HepG2 (cell line): ENCODE data around the gene PPP2R5B. TPM values are rescaled to one million over a fixed set of nuclear protein-coding genes. Genes with fewer than 3 reads are reported as not detected.

ENCODE experiments used
- ATAC-seq: fragments of 200-7000 bp; cut with Tn5 transposase; 3 replicates; pipeline ENCODE4 v1.9.1; 2020; ENCODE audit warnings: mild to moderate bottlenecking, moderate library complexity
- BruUV-seq: library from RNA; stranded (reverse); fragments of 400-500 nt; replicated peaks from 2 replicates; lab custom pipeline; 2021; lab: Mats Ljungman, UMichigan
- CTCF ChIA-PET: fragments of 300-600 bp; formaldehyde crosslinking; extraction: SDS; loops from one replicate; lab custom pipeline; 2021; ENCODE audit warnings: low total read pairs, inconsistent platforms, low intra/inter-chr PET ratio; lab: Yijun Ruan, JAX
- POLR2A ChIA-PET: fragments of 350-600 bp; sonication (Branson Sonifier 250); formaldehyde crosslinking; loops from one replicate; lab custom pipeline; 2020; ENCODE audit warnings: antibody characterized with exemption, inconsistent platforms; lab: Yijun Ruan, JAX
- DNase-seq: peaks from one replicate; pipeline ENCODE4 v3.0.0-alpha.2; 2015; ENCODE audit warnings: low spot score
- FAIRE-seq: peaks from 3 replicates; lab custom pipeline; 2011; peaks lifted over from hg19 to GRCh38; lab: Jason Lieb, UNC
- H2AFZ ChIP-seq: one replicate; pipeline ENCODE4 v1.6.1; 2011; ENCODE audit warnings: low read length, inconsistent platforms
- H3K27ac ChIP-seq: fragments of 300-600 bp; 3 replicates; pipeline ENCODE4 v1.8.0; 2011; ENCODE audit warnings: mixed run types, mild to moderate bottlenecking, mixed read lengths, low read length, inconsistent platforms; ENCODE audit not compliant: insufficient read depth; ENCODE audit errors: extremely low read length
- H3K27me3 ChIP-seq, 2 experiments: fragments of 200-600 bp in 1 of 2; 2 replicates in 1 of 2; 3 replicates in 1 of 2; pipeline versions ENCODE4 v1.6.0 to v1.8.0; 2011; ENCODE audit warnings: low read length in 2 of 2, mild to moderate bottlenecking in 2 of 2, moderate library complexity in 2 of 2, inconsistent platforms in 1 of 2; ENCODE audit not compliant: insufficient read depth in 2 of 2, control insufficient read depth in 1 of 2
- H3K36me3 ChIP-seq, 2 experiments: fragments of 200-600 bp in 1 of 2; replicated peaks in 1 of 2; 2 replicates in 1 of 2; 3 replicates in 1 of 2; pipeline versions ENCODE4 v1.5.1 to v1.8.0; 2011; ENCODE audit warnings: low read length in 2 of 2, inconsistent platforms in 1 of 2; ENCODE audit not compliant: insufficient read depth in 2 of 2, control insufficient read depth in 1 of 2
- H3K4me1 ChIP-seq: 2 replicates; pipeline ENCODE4 v1.5.1; 2012; ENCODE audit warnings: low read length, inconsistent platforms; ENCODE audit not compliant: insufficient read depth
- H3K4me2 ChIP-seq: 2 replicates; pipeline ENCODE4 v1.6.0; 2011; ENCODE audit warnings: low read depth, low read length, inconsistent platforms
- H3K4me3 ChIP-seq, 3 experiments: fragments of 200-600 bp in 1 of 3; sonication (generic), shearing (Covaris generic) in 1 of 3; replicated peaks in 1 of 3; 2 replicates each; pipeline ENCODE4 v1.5.1; 2011 to 2016; ENCODE audit warnings: low read length in 3 of 3, inconsistent platforms in 2 of 3, low read depth in 2 of 3, mild to moderate bottlenecking in 2 of 3, control low read depth in 1 of 3, mixed read lengths in 1 of 3; ENCODE audit not compliant: insufficient read depth in 1 of 3
- H3K79me2 ChIP-seq: one replicate; pipeline ENCODE4 v1.6.1; 2011; ENCODE audit warnings: low read length, inconsistent platforms; ENCODE audit not compliant: insufficient read depth
- H3K9ac ChIP-seq: 2 replicates; pipeline ENCODE4 v1.6.0; 2011; ENCODE audit warnings: mild to moderate bottlenecking, low read depth, low read length, inconsistent platforms; ENCODE audit not compliant: insufficient read depth
- H3K9me3 ChIP-seq: 2 replicates; pipeline ENCODE4 v1.5.1; 2012; ENCODE audit warnings: mild to moderate bottlenecking, low read length
- H4K20me1 ChIP-seq: 2 replicates; pipeline ENCODE4 v1.6.0; 2011; ENCODE audit warnings: inconsistent platforms, mild to moderate bottlenecking, low read length, moderate library complexity; ENCODE audit not compliant: insufficient read depth
- GABPB1 ChIP-seq: IDR thresholded peaks from 2 replicates; pipeline ENCODE4 v1.6.1; 2016; ENCODE audit warnings: mild to moderate bottlenecking, missing genetic modification reagents, moderate library complexity, missing compliant biosample characterization
- HOXA7 ChIP-seq: sonication (generic); formaldehyde crosslinking; IDR thresholded peaks from 2 replicates; pipeline ENCODE4 v1.8.1; 2022; ENCODE audit warnings: mild to moderate bottlenecking, missing genetic modification reagents, moderate library complexity
- JARID2 ChIP-seq: sonication (generic); formaldehyde crosslinking; IDR thresholded peaks from 2 replicates; pipeline ENCODE4 v1.8.1; 2023; ENCODE audit warnings: missing genetic modification reagents, inconsistent platforms; ENCODE audit not compliant: insufficient replicate concordance
- KDM5A ChIP-seq: fragments of 200-600 bp; sonication (generic); IDR thresholded peaks from 2 replicates; pipeline ENCODE4 v1.7.0; 2018; ENCODE audit warnings: antibody characterized with exemption, mild to moderate bottlenecking, low read length, borderline replicate concordance
- NFKBIZ ChIP-seq: IDR thresholded peaks from 2 replicates; pipeline ENCODE4 v1.6.1; 2018; ENCODE audit warnings: missing genetic modification reagents, missing compliant biosample characterization
- PPARG ChIP-seq: conservative IDR thresholded peaks from 2 replicates; pipeline ENCODE4 v1.6.1; 2016; ENCODE audit warnings: missing biosample characterization, missing genetic modification reagents
- TAF1 ChIP-seq: sonication (generic); formaldehyde crosslinking; IDR thresholded peaks from 2 replicates; pipeline ENCODE4 v1.4.0; 2020; ENCODE audit warnings: missing genetic modification reagents
- TCF7L2 ChIP-seq: IDR thresholded peaks from 2 replicates; pipeline ENCODE4 v1.6.1; 2011; ENCODE audit warnings: mild to moderate bottlenecking, low read depth, low read length, moderate library complexity
- TEAD2 ChIP-seq: sonication (generic); formaldehyde crosslinking; IDR thresholded peaks from 2 replicates; pipeline ENCODE4 v1.9.0; 2021; ENCODE audit warnings: missing genetic modification reagents
- ZNF713 ChIP-seq: sonication (generic); formaldehyde crosslinking; IDR thresholded peaks from 2 replicates; pipeline ENCODE4 v1.4.0; 2020; ENCODE audit warnings: mild to moderate bottlenecking, missing genetic modification reagents
- ZNF749 ChIP-seq: sonication (generic); formaldehyde crosslinking; IDR thresholded peaks from 2 replicates; pipeline ENCODE4 v1.8.0; 2022; ENCODE audit warnings: mild to moderate bottlenecking, missing genetic modification reagents, moderate library complexity, borderline replicate concordance
- WGBS: methylation state at CpG from one replicate; pipeline ENCODE4 v1.1.6; 2017; ENCODE audit warnings: low lambda C conversion rate; 5-methylcytosine and 5-hydroxymethylcytosine counted together
- in situ Hi-C: cut with HindIII; loops from 2 replicates; pipeline ENCODE4 v1.10.0; 2017; ENCODE audit warnings: low pct_unique_long_range_greater_than_20kb; ENCODE audit not compliant: extremely low pct_ligation_motif_present
- intact Hi-C: fragments of 100-400 bp; cut with micrococcal nuclease; formaldehyde crosslinking; loops from one replicate; pipeline ENCODE4 v1.10.0; 2022; ENCODE audit not compliant: unreplicated experiment
- polyA plus RNA-seq, 8 experiments: library from polyadenylated mRNA; depleted of rRNA in 3 of 8; stranded (reverse) in 7 of 8; unstranded in 1 of 8; fragments of >200 nt; fragmentation: Illumina TruSeq in 4 of 8; extraction: Trizol in 4 of 8; gene quantifications; 2 replicates each; pipeline versions ENCODE4 v1.2.1 to v1.2.3, GENCODE V29; 2011 to 2016; ENCODE audit warnings: low read depth in 4 of 8, missing spikeins in 1 of 8, mixed read lengths in 1 of 8; ENCODE audit not compliant: insufficient read depth in 1 of 8
- total RNA-seq, 5 experiments: library from RNA; depleted of rRNA; stranded (reverse); fragments of >200 nt; fragmentation: Illumina TruSeq; extraction: Trizol; gene quantifications; 2 replicates each; pipeline ENCODE4 v1.2.3, GENCODE V29; 2016; ENCODE audit warnings: low read depth in 1 of 5
- TF ChIP-seq, protein P1 (sequence below): sonication (generic); formaldehyde crosslinking; IDR thresholded peaks from 2 replicates; pipeline ENCODE4 v1.4.0; 2020; ENCODE audit warnings: missing genetic modification reagents
- TF ChIP-seq, protein P2 (sequence below): sonication (generic); formaldehyde crosslinking; IDR thresholded peaks from 2 replicates; pipeline ENCODE4 v1.4.0; 2020; ENCODE audit warnings: low read depth, missing genetic modification reagents
- TF ChIP-seq, protein P3 (sequence below): IDR thresholded peaks from 2 replicates; pipeline ENCODE4 v1.6.1; 2016; ENCODE audit warnings: missing biosample characterization, missing genetic modification reagents, low read depth

PPP2R5B gene
- total and polyA plus RNA-seq, 2 of the 13 experiments (the other 11 are each of a cell fraction or from before 2014, with no cell fraction given): 2.3 to 8.3 TPM

DNA sequence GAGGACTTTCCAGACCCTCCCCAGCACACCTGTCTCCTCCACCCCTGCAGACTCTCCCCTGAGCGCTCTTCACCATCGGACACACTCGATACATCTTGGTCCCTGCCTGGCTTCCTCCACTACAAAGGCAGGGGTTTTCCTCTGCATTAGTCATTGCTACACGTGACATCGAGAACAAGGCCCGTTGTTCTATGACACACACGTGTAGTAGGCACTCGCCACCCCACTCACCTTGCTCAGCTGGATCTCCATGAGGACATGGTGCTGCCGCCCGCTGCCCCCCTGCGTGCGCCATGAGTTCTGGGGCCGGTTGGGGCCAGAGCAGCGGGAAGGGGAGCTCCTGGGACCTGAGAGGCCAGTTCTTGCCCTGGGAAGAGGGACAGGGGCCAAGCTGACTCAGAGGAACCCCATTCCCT, 24.2 kb upstream of the PPP2R5B start (continued):
- TF ChIP-seq, protein P1, sequence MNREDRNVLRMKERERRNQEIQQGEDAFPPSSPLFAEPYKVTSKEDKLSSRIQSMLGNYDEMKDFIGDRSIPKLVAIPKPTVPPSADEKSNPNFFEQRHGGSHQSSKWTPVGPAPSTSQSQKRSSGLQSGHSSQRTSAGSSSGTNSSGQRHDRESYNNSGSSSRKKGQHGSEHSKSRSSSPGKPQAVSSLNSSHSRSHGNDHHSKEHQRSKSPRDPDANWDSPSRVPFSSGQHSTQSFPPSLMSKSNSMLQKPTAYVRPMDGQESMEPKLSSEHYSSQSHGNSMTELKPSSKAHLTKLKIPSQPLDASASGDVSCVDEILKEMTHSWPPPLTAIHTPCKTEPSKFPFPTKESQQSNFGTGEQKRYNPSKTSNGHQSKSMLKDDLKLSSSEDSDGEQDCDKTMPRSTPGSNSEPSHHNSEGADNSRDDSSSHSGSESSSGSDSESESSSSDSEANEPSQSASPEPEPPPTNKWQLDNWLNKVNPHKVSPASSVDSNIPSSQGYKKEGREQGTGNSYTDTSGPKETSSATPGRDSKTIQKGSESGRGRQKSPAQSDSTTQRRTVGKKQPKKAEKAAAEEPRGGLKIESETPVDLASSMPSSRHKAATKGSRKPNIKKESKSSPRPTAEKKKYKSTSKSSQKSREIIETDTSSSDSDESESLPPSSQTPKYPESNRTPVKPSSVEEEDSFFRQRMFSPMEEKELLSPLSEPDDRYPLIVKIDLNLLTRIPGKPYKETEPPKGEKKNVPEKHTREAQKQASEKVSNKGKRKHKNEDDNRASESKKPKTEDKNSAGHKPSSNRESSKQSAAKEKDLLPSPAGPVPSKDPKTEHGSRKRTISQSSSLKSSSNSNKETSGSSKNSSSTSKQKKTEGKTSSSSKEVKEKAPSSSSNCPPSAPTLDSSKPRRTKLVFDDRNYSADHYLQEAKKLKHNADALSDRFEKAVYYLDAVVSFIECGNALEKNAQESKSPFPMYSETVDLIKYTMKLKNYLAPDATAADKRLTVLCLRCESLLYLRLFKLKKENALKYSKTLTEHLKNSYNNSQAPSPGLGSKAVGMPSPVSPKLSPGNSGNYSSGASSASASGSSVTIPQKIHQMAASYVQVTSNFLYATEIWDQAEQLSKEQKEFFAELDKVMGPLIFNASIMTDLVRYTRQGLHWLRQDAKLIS (CRISPR knock-in tag): no peak
- TF ChIP-seq TAF1 (CRISPR knock-in tag) (no peak), PPARG (CRISPR knock-in tag) (no peak), KDM5A (no peak), HOXA7 (no peak)

DNA sequence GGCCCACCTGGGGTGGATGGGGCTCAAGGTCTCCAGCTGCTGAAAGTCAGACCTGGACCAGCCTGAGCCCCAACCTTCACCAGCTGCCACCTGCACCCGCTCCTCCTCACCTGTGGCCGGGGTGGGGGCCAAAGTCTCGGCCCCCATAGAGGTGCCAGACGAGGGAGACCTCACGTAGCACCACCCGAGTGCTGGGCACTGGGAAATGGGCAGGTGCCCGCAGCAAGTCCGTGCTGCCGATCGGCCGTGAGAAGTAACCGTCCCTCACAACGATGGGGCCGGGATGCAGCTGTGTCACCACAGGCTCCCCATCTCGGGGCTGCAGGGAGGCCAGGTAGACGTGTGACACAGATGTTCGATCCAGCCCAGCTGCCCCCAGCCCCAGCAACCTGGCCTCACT, 23.7 kb upstream of the PPP2R5B start:
- no peaks in the 10 kb centered on the region for H3K4me1 ChIP-seq
- POLR2A ChIA-PET: interaction anchor here (1.3 kb wide), 1 partner anchor 16 kb away, joined by 6 read pairs; no protein-coding TSS in a partner anchor
- no peak overlapping the region for H3K9ac ChIP-seq
- peaks cover 27 to 38% of the 10 kb centered on the region in 2 experiments; a peak in 4 of 5 replicates for H3K36me3 ChIP-seq
- BruUV-seq: no TSS peak
- no peaks in the 10 kb centered on the region for H3K79me2 ChIP-seq
- H2AFZ ChIP-seq: no peak overlapping the region
- H4K20me1 ChIP-seq: no peaks in the 10 kb centered on the region
- H3K27ac ChIP-seq: no peak overlapping the region
- DNase-seq: no peak
- WGBS: 96% methylated on average over 10 of the region's 17 CpGs
- H3K27me3 ChIP-seq: no peaks in the 10 kb centered on the region
- CTCF ChIA-PET: no interaction called here
- intact Hi-C loops (no loop called here), in situ Hi-C loops (no loop called here)
- no peak for ATAC-seq
- no peak overlapping the region for H3K4me2 ChIP-seq
- no peak overlapping the region for H3K4me3 ChIP-seq
- no peak for FAIRE-seq
- no peaks in the 10 kb centered on the region for H3K9me3 ChIP-seq
- TF ChIP-seq GABPB1 (CRISPR knock-in tag) (no peak), ZNF749 (no peak), JARID2 (CRISPR knock-in tag) (no peak), NFKBIZ (no peak), TCF7L2 (no peak), ZNF713 (CRISPR knock-in tag) (no peak), TEAD2 (CRISPR knock-in tag) (no peak)
- TF ChIP-seq, protein P2, sequence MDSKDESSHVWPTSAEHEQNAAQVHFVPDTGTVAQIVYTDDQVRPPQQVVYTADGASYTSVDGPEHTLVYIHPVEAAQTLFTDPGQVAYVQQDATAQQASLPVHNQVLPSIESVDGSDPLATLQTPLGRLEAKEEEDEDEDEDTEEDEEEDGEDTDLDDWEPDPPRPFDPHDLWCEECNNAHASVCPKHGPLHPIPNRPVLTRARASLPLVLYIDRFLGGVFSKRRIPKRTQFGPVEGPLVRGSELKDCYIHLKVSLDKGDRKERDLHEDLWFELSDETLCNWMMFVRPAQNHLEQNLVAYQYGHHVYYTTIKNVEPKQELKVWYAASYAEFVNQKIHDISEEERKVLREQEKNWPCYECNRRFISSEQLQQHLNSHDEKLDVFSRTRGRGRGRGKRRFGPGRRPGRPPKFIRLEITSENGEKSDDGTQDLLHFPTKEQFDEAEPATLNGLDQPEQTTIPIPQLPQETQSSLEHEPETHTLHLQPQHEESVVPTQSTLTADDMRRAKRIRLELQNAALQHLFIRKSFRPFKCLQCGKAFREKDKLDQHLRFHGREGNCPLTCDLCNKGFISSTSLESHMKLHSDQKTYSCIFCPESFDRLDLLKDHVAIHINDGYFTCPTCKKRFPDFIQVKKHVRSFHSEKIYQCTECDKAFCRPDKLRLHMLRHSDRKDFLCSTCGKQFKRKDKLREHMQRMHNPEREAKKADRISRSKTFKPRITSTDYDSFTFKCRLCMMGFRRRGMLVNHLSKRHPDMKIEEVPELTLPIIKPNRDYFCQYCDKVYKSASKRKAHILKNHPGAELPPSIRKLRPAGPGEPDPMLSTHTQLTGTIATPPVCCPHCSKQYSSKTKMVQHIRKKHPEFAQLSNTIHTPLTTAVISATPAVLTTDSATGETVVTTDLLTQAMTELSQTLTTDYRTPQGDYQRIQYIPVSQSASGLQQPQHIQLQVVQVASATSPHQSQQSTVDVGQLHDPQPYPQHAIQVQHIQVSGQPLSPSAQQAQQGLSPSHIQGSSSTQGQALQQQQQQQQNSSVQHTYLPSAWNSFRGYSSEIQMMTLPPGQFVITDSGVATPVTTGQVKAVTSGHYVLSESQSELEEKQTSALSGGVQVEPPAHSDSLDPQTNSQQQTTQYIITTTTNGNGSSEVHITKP (CRISPR knock-in tag): no peak
- TF ChIP-seq, protein P3, sequence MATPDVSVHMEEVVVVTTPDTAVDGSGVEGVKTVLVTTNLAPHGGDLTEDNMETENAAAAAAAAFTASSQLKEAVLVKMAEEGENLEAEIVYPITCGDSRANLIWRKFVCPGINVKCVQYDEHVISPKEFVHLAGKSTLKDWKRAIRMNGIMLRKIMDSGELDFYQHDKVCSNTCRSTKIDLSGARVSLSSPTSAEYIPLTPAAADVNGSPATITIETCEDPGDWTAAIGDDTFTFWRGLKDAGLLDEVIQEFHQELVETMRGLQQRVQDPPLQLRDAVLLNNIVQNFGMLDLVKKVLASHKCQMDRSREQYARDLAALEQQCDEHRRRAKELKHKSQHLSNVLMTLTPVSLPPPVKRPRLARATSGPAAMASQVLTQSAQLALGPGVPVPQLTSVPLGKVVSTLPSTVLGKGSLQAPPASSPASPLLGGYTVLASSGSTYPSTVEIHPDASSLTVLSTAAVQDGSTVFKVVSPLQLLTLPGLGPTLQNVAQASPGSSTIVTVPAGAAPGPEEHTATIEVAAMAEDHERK (CRISPR knock-in tag): no peak
